HEK293 (cell line): ENCODE measurements around the gene ADAM8.
A peak's percentile ranks its signal among the peaks of the same experiment; 100 is the strongest.

Experiments used
- CTCF ChIA-PET: fragments of 350-600 bp; formaldehyde crosslinking; extraction: SDS; loops from one replicate; lab custom pipeline; 2021; ENCODE audit warnings: antibody characterized with exemption; lab: Yijun Ruan, JAX
- POLR2A ChIA-PET: fragments of 300-600 bp; formaldehyde crosslinking; extraction: SDS; loops from one replicate; lab custom pipeline; 2020; ENCODE audit warnings: antibody characterized with exemption, inconsistent platforms; lab: Yijun Ruan, JAX
- H3K27ac ChIP-seq: fragments of 200-500 bp; sonication (Bioruptor generic); 2 replicates; pipeline ENCODE4 v1.5.1; 2014; ENCODE audit warnings: low read depth, low read length, control low read depth, inconsistent platforms; ENCODE audit errors: extremely low read depth
- H3K36me3 ChIP-seq, 2 experiments: fragments of 200-500 bp in 1 of 2; sonication (Bioruptor generic) in 1 of 2; 1 replicate in 1 of 2; 2 replicates in 1 of 2; pipeline ENCODE4 v1.5.1; 2014 to 2017; ENCODE audit warnings: inconsistent platforms in 2 of 2, low read length in 2 of 2; ENCODE audit not compliant: control insufficient read depth in 2 of 2, insufficient read depth in 1 of 2
- H3K4me1 ChIP-seq: fragments of 200-500 bp; sonication (Bioruptor generic); 2 replicates; pipeline ENCODE4 v1.5.1; 2014; ENCODE audit warnings: mild to moderate bottlenecking, low read length, inconsistent platforms; ENCODE audit not compliant: control insufficient read depth, insufficient read depth
- H3K4me3 ChIP-seq: 2 replicates; pipeline ENCODE4 v1.5.1; 2011; ENCODE audit warnings: low read depth, mild to moderate bottlenecking, control low read depth, low read length, moderate library complexity
- H3K9me3 ChIP-seq: fragments of 200-500 bp; sonication (Bioruptor generic); 2 replicates; pipeline ENCODE4 v1.5.1; 2014; ENCODE audit warnings: low read depth, low read length, inconsistent platforms; ENCODE audit not compliant: control insufficient read depth, insufficient read depth
- GLIS1 ChIP-seq: fragments of 450-650 bp; formaldehyde crosslinking; IDR thresholded peaks from 2 replicates; pipeline ENCODE4 v1.5.1; 2016; ENCODE audit warnings: missing biosample characterization, missing genetic modification characterization
- GLIS2 ChIP-seq: fragments of 450-650 bp; formaldehyde crosslinking; IDR thresholded peaks from 2 replicates; pipeline ENCODE4 v1.5.1; 2016; ENCODE audit warnings: missing biosample characterization, missing genetic modification characterization
- WT1 ChIP-seq: fragments of 450-650 bp; formaldehyde crosslinking; IDR thresholded peaks from 2 replicates; pipeline ENCODE4 v1.5.1; 2016; ENCODE audit warnings: missing biosample characterization, missing genetic modification characterization
- ZBTB20 ChIP-seq: fragments of 450-650 bp; formaldehyde crosslinking; IDR thresholded peaks from 2 replicates; pipeline ENCODE4 v1.5.1; 2016; ENCODE audit warnings: missing biosample characterization, missing genetic modification characterization
- ZNF112 ChIP-seq: fragments of 450-650 bp; formaldehyde crosslinking; IDR thresholded peaks from 2 replicates; pipeline ENCODE4 v1.5.0; 2017; ENCODE audit warnings: missing biosample characterization, missing genetic modification characterization
- ZNF16 ChIP-seq: fragments of 450-650 bp; formaldehyde crosslinking; IDR thresholded peaks from 2 replicates; pipeline ENCODE4 v1.5.1; 2016; ENCODE audit warnings: low read depth, missing biosample characterization, missing genetic modification characterization
- ZNF174 ChIP-seq: fragments of 450-650 bp; formaldehyde crosslinking; IDR thresholded peaks from 2 replicates; pipeline ENCODE4 v1.5.0; 2017; ENCODE audit warnings: missing biosample characterization, mild to moderate bottlenecking, missing genetic modification characterization
- ZNF24 ChIP-seq: fragments of 450-650 bp; formaldehyde crosslinking; IDR thresholded peaks from 2 replicates; pipeline ENCODE4 v1.5.1; 2016; ENCODE audit warnings: missing biosample characterization, missing genetic modification characterization
- ZNF394 ChIP-seq: fragments of 450-650 bp; formaldehyde crosslinking; IDR thresholded peaks from 2 replicates; pipeline ENCODE4 v1.5.1; 2016; ENCODE audit warnings: missing biosample characterization, missing genetic modification characterization, mild to moderate bottlenecking, moderate library complexity, borderline replicate concordance
- ZNF654 ChIP-seq: fragments of 450-650 bp; formaldehyde crosslinking; IDR thresholded peaks from 2 replicates; pipeline ENCODE4 v1.5.1; 2016; ENCODE audit warnings: low read depth, missing biosample characterization, missing genetic modification characterization
- TF ChIP-seq, protein P1 (sequence below): fragments of 450-650 bp; formaldehyde crosslinking; IDR thresholded peaks from 2 replicates; pipeline ENCODE4 v1.5.1; 2016; ENCODE audit warnings: missing biosample characterization, missing genetic modification characterization
- TF ChIP-seq, protein P2 (sequence below): fragments of 450-650 bp; formaldehyde crosslinking; IDR thresholded peaks from 2 replicates; pipeline ENCODE4 v1.5.1; 2016; ENCODE audit warnings: missing biosample characterization, missing genetic modification characterization
- TF ChIP-seq, protein P3 (sequence below): fragments of 450-650 bp; formaldehyde crosslinking; IDR thresholded peaks from 2 replicates; pipeline ENCODE4 v1.5.1; 2016; ENCODE audit warnings: missing biosample characterization, missing genetic modification characterization

The ADAM8 gene

GRCh38 chr10:133215586-133215985 is 61.1 kb downstream of the ADAM8 start:
- POLR2A ChIA-PET, result no interaction called here
- TF ChIP-seq ZNF16 (tag by site-specific recombination) (no peak), ZNF174 (no peak), WT1 (tag by site-specific recombination) (no peak), ZNF394 (tag by site-specific recombination) (no peak)
- TF ChIP-seq, protein P1, sequence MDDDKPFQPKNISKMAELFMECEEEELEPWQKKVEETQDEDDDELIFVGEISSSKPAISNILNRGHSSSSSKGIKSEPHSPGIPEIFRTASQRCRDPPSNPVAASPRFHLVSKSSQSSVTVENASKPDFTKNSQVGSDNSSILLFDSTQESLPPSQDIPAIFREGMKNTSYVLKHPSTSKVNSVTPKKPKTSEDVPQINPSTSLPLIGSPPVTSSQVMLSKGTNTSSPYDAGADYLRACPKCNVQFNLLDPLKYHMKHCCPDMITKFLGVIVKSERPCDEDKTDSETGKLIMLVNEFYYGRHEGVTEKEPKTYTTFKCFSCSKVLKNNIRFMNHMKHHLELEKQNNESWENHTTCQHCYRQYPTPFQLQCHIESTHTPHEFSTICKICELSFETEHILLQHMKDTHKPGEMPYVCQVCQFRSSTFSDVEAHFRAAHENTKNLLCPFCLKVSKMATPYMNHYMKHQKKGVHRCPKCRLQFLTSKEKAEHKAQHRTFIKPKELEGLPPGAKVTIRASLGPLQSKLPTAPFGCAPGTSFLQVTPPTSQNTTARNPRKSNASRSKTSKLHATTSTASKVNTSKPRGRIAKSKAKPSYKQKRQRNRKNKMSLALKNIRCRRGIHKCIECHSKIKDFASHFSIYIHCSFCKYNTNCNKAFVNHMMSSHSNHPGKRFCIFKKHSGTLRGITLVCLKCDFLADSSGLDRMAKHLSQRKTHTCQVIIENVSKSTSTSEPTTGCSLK, result no peak
- TF ChIP-seq, protein P2, sequence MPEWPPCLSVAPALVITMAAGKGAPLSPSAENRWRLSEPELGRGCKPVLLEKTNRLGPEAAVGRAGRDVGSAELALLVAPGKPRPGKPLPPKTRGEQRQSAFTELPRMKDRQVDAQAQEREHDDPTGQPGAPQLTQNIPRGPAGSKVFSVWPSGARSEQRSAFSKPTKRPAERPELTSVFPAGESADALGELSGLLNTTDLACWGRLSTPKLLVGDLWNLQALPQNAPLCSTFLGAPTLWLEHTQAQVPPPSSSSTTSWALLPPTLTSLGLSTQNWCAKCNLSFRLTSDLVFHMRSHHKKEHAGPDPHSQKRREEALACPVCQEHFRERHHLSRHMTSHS (tag by site-specific recombination), result no peak
- Histone ChIP-seq H3K27ac (no peak overlapping the region), H3K4me3 (no peak overlapping the region), H3K4me1 (no peaks in the 10 kb centered on the region), H3K9me3 (no peaks in the 10 kb centered on the region), H3K36me3 (no peaks in the 10 kb centered on the region)
- CTCF ChIA-PET, result interaction anchor here (0.6 to 1.0 kb wide), 2 partner anchors 16 to 72 kb away, joined by 3 to 5 read pairs; no protein-coding TSS in a partner anchor

GRCh38 chr10:133214468-133215410 is 61.9 kb downstream of the ADAM8 start:
- Histone ChIP-seq H3K4me3 (no peak overlapping the region), H3K9me3 (no peaks in the 10 kb centered on the region), H3K4me1 (no peaks in the 10 kb centered on the region), H3K36me3 (no peaks in the 10 kb centered on the region), H3K27ac (no peak overlapping the region)
- POLR2A ChIA-PET, result no interaction called here
- no peak for TF ChIP-seq ZBTB20
- TF ChIP-seq ZNF24 (tag by site-specific recombination), result no peak
- TF ChIP-seq, protein P3, sequence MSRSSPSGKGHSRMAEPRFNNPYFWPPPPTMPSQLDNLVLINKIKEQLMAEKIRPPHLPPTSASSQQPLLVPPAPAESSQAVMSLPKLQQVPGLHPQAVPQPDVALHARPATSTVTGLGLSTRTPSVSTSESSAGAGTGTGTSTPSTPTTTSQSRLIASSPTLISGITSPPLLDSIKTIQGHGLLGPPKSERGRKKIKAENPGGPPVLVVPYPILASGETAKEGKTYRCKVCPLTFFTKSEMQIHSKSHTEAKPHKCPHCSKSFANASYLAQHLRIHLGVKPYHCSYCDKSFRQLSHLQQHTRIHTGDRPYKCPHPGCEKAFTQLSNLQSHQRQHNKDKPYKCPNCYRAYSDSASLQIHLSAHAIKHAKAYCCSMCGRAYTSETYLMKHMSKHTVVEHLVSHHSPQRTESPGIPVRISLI, result no peak
- 0 out of 2 replicates have a peak, but pooled peaks have one; percentile 7 for TF ChIP-seq GLIS2 (tag by site-specific recombination)
- no peak for TF ChIP-seq ZNF654 (tag by site-specific recombination)
- TF ChIP-seq GLIS1, result peak; percentile 48; the same call in 1 of the 2 replicates
- CTCF ChIA-PET, result interaction anchor here (1.0 to 1.5 kb wide), 2 partner anchors 71 kb away, joined by 4 to 5 read pairs; no protein-coding TSS in a partner anchor

DNA sequence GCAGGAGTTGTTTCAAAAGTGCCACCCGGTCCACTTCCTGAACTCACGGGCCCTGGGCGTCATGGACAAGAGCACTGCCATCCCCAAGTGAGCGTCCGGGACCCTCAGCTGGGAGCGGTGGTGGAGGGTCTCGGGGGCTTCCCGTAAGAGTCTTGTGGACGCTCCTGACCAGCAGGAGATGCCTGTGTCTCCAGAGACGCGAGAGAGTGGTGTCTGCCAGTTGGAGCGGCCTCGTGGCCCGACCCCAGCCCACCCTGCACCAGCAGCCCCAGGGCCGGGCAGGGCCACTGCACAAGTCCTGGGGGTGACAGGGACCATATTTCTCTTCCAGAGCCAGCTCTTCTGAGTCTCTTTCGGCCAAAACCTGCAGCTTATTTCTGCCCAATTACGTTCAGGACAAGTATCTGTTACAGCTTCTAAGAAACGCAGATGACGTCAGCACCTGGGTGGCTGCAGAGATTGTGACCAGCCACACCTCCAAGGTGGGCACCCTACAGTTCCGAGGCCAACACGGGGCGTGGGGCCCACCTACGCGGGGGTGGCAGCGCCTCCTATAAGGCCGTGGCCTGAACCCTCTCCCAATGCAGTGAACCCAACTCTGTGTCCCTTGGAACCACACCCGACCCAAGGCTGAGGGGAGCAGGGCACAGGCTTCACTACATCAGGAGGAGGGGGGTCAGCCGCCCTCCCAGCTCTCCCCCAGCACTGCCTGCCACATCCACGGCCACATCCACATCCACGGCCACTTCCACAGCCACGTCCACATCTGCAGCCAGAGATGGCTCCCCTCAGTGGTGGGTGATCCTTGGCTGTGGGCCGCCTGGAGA is 62.8 kb downstream of the ADAM8 start:
- Histone ChIP-seq H3K36me3 (no peaks in the 10 kb centered on the region), H3K9me3 (no peaks in the 10 kb centered on the region), H3K4me1 (no peaks in the 10 kb centered on the region), H3K4me3 (no peak overlapping the region), H3K27ac (no peak overlapping the region)
- TF ChIP-seq ZNF112 (tag by site-specific recombination) (no peak), GLIS2 (tag by site-specific recombination) (0 out of 2 replicates have a peak, but pooled peaks have one; percentile 11)
- ChIA-PET POLR2A (no interaction called here), CTCF (interaction anchor here (1.5 kb wide), 1 partner anchor 70 kb away, joined by 4 read pairs; no protein-coding TSS in a partner anchor)
